HG03095 (cell line): ENCODE results near the gene ZNF503.

Experiments
- ATAC-seq: cut with Tn5 transposase; IDR thresholded peaks from one replicate; pipeline ENCODE4 v1.9.1; 2021; ENCODE audit warnings: moderate library complexity; ENCODE audit not compliant: unreplicated experiment

ZNF503 gene

GRCh38 chr10:75407713-75408508 is 6.3 kb upstream of the ZNF503 start:
- ATAC-seq = no peak

DNA sequence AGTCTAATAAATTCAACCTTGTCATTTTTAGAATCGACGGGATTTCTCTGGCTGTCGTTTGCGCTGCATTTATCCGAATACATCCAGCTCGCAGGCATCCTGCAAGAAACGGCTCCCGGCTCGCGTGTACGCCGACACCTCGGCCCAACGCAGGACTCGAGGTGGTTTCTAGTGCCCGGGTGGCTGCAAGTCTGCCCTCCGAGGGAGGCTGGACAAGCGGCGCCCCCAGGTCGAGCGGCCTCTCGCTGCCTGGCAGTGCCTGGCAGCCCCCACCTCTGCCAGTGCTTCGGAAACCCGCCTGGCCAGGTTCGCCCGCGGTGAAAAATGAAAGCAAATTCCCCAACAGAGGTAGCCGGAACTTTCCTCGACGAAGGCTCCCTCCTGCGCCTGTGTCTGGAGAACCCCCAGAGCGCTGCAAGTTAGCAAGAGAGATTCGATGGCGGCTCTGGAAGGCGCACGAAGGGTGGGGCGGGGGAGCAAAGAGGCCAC is 5.7 kb upstream of the ZNF503 start:
- no peak for ATAC-seq

- ATAC-seq = no peak
Observed at GRCh38 chr10:75406462-75407223, 5.1 kb upstream of the ZNF503 start.

- no peak for ATAC-seq
Observed at GRCh38 chr10:75405598-75406461, 4.3 kb upstream of the ZNF503 start.

DNA sequence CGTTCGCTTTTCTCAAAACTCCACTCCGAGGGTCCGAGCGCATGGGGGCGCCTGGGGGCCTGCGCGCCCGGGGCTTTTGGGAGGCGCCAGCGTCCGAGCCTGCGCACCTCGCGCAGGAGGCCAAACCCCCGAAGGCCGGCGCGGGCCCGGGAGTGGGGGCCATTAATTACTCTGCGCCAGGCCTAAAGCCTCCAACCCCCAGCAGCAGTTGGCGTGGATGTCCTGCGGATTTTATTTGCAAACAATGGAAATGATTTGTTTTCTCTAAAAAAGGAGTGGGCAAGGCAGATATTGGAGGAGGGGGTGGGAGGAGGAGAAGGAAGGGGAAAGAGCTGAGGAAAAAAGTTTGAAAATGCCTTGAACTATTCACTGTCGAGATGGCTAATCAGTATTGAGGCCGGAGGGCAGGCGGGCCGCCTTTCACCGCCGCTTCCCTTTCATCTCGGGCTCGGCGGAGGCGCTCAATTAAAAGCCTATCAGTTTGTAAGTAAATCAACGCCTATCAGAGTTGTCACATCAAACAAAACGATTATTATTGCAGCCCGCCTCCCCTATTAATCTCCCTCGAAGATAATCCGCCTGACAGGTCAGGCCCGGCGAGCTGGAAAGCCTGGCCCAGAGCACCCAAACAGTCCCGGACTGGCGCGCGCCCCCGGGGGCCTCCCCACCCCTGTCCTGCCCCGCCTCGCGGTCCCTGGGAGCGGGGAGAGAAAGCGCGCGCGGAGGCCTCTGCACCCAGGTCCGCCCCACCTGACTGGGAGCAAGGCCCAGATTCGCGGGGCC is 3.4 kb upstream of the ZNF503 start:
- ATAC-seq = no peak

GRCh38 chr10:75403939-75404814 is 2.6 kb upstream of the ZNF503 start:
- ATAC-seq = no peak

DNA sequence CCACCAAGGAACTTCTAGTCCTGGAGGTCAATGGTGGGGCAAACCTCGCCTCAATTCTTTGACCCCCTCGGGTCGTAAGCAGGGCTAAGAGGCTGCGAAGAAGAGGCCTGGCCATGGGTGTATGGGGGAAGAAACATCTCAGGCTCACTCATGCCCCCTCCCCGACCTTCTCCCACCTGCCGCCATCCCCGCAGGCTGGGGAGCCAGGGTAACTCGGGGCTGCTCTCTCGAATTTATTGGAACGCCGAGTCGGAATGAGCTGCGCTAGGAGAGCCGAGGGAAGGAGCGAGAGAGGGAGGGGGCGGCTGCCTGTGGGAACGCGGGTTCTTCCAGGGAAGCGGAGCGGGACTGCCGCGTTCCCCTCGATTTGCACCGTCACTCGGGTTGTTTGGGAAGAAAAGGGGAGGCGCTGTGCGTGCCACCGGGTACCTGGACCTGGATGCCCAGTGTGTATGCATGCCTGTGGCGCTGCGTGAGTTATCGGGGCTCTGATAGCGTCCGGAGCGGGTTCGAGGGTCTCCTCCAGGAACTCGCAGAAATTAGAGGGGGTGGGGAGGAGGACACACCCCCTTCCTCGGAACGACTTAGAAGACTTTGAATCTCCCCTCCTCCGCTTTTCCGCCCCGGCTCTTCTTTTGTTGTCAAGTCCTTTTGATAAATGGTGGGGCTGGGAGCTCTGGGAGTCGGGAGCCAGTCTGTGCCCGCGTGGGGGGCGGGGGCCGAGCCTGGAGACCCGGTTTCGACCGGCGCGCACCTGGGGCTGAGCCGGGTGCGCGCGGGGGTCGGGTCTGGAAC is 1.8 kb upstream of the ZNF503 start:
- no peak for ATAC-seq

GRCh38 chr10:75402486-75403143 is 1.1 kb upstream of the ZNF503 start:
- no peak for ATAC-seq

- ATAC-seq = no peak
Observed at GRCh38 chr10:75400771-75401568, 594 bp downstream of the ZNF503 start.

DNA sequence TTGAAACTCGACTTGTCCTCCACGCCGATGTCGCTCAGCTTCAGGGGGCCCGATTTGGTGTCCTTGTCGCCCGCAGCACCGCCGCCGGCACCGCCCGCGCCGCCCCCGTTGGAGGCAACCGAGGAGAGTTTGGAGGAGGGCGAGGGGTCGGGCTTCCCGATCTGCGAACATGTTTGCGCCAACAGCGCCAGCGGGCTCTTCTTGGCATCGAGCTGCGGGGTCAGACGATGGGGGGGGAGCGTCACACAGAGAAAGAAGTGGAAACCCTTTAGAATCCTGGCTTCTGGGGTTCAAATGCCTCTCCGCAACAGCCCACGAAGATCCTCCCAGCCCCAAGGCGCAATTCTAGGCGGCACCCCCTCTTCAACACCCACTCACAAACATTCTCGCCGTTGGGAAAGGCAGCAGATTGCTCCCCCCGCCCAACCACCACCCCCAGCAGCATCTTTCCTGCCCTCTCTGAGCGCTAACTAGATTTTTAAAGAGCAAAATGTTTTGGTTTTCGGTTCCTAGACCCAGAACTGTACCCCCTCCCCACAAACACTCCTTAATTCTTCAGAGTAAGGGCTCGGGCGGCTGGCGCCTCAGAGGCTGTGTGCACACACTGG is 1.3 kb downstream of the ZNF503 start:
- no peak for ATAC-seq

DNA sequence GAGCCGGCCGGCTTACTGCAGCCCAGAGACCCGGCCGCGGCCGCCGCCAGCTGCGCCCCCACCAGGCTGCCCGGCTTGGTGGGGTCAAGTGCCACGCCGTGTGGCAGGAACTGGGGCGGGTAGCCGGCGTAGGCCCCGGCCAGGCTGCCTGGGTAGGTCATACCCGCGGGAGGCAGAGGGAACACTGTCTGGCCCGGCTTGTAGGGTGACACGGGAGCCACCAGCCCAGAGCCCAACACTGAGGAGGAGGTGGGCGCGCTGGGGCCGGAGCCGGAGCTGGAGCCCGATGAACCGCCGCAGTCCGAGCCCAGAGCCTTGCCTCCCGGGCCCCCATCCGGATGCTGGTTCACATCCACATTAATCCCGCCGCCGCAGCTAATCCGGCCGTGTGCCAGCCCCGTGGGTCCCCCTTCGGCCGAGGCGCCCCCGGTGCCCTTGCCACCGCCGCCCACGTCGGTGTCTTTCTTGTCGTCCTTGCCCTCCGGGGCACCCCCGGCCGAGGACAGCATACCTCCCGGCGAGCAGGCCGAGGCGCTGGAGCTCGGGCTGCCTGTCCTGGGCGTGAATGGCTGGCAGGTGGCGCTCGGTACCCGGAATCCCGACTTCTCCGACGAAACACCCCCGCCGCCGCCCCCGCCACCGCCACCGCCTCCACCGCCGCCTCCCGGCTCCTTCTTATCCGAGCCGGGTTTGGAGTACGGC is 2.0 kb downstream of the ZNF503 start:
- ATAC-seq = no peak

DNA sequence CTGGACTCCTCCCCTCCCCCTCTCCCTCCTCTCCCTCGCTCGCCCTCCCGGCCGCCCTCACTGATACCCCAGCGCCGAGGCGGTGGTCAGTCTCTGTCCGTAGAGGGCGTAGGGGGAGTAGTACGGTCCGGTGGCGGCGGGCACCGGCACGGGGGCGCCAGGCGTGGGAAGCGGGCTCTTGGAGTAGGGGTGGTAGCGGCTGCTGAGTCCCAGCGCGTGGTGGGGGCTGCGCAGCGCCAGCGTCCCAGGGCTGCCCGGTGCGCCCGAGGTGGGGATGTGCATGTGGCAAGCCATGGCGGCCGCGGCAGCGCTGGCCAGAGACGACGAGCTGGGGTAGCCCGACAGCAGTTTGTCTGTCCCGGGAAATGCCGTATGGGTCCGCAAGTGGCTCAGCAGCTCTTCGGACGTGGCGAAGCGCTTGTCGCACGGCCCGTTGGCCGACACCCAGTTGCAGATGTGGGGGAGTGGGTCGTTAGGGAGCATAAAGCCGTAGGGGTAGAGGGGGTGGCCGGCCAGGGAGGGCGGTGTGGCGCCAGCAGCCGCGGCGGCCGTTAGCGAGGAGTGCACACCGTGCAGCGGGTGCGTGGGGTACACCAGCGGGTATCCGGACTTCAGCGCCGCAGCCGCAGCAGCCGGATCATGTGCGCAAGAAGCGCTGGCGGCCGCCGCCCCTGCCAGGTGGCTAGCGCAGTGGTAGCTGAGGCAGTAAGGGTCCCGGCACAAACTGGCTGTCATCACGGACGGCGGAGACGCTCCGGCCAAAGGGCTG is 2.7 kb downstream of the ZNF503 start:
- ATAC-seq = no peak

- no peak for ATAC-seq
Observed at GRCh38 chr10:75398200-75398691, 3.3 kb downstream of the ZNF503 start.

GRCh38 chr10:75397496-75398199 is 3.9 kb downstream of the ZNF503 start:
- ATAC-seq = no peak
